Neuronal stem cell (in vitro differentiated cells): Measurements from ENCODE around the gene CFAP58.
A peak's percentile ranks its signal among the peaks of the same experiment; 100 is the strongest.

Experiments
- DNase-seq: peaks from one replicate; pipeline ENCODE4 v3.0.0-alpha.2; 2013; ENCODE audit warnings: low spot score
- H2AFZ ChIP-seq: one replicate; pipeline ENCODE4 v1.6.1; 2013; ENCODE audit warnings: mild to moderate bottlenecking, low read length, inconsistent platforms
- H2AK5ac ChIP-seq: 2 replicates; pipeline ENCODE4 v1.6.1; 2013; ENCODE audit warnings: low read depth, mild to moderate bottlenecking, inconsistent platforms, low read length, moderate library complexity, mixed read lengths
- H2BK120ac ChIP-seq: 2 replicates; pipeline ENCODE4 v1.6.1; 2013; ENCODE audit warnings: low read depth, mild to moderate bottlenecking, inconsistent platforms, low read length, moderate library complexity, mixed read lengths
- H2BK12ac ChIP-seq: one replicate; pipeline ENCODE4 v1.6.1; 2013; ENCODE audit warnings: low read length, inconsistent platforms
- H2BK15ac ChIP-seq: 2 replicates; pipeline ENCODE4 v1.6.1; 2013; ENCODE audit warnings: mild to moderate bottlenecking, low read length, inconsistent platforms, mixed read lengths
- H2BK5ac ChIP-seq: one replicate; pipeline ENCODE4 v1.6.1; 2013; ENCODE audit warnings: inconsistent platforms, mild to moderate bottlenecking, low read length, moderate library complexity
- H3K14ac ChIP-seq: one replicate; pipeline ENCODE4 v1.6.1; 2013; ENCODE audit warnings: low read length, inconsistent platforms
- H3K18ac ChIP-seq: 2 replicates; pipeline ENCODE4 v1.6.1; 2013; ENCODE audit warnings: low read length, inconsistent platforms
- H3K23ac ChIP-seq: 2 replicates; pipeline ENCODE4 v1.6.1; 2013; ENCODE audit warnings: low read depth, mild to moderate bottlenecking, mixed read lengths, low read length, inconsistent platforms; ENCODE audit not compliant: poor library complexity
- H3K27ac ChIP-seq: replicated peaks from 3 replicates; pipeline ENCODE4 v1.5.1; 2013; ENCODE audit warnings: low read length, inconsistent platforms
- H3K27me3 ChIP-seq, 3 experiments: 2 replicates each; pipeline ENCODE4 v1.6.1; 2013; ENCODE audit warnings: low read length in 3 of 3, mild to moderate bottlenecking in 2 of 3, inconsistent platforms in 1 of 3, low read depth in 1 of 3, mixed read lengths in 1 of 3, moderate library complexity in 1 of 3; ENCODE audit not compliant: control insufficient read depth in 3 of 3, insufficient read depth in 3 of 3
- H3K36me3 ChIP-seq, 2 donors: replicated peaks in 1 of 2; 2 replicates each; pipeline ENCODE4 v1.6.1; 2013; ENCODE audit warnings: low read length in 2 of 2; ENCODE audit not compliant: control insufficient read depth in 2 of 2, insufficient read depth in 2 of 2
- H3K4ac ChIP-seq: 2 replicates; pipeline ENCODE4 v1.6.1; 2013; ENCODE audit warnings: inconsistent platforms, mild to moderate bottlenecking, low read length, moderate library complexity
- H3K4me1 ChIP-seq, 2 donors: 1 replicate in 1 of 2; 2 replicates in 1 of 2; pipeline ENCODE4 v1.6.1; 2013; ENCODE audit warnings: low read length in 2 of 2, low read depth in 1 of 2; ENCODE audit not compliant: control insufficient read depth in 2 of 2, insufficient read depth in 1 of 2
- H3K4me2 ChIP-seq: one replicate; pipeline ENCODE4 v1.6.1; 2013; ENCODE audit warnings: mild to moderate bottlenecking, low read length, inconsistent platforms; ENCODE audit not compliant: insufficient read depth, poor library complexity, severe bottlenecking
- H3K4me3 ChIP-seq, 2 donors: 2 replicates each; pipeline ENCODE4 v1.5.1; 2013; ENCODE audit warnings: low read length in 2 of 2, mild to moderate bottlenecking in 2 of 2, inconsistent platforms in 1 of 2, moderate library complexity in 1 of 2
- H3K79me1 ChIP-seq: one replicate; pipeline ENCODE4 v1.6.1; 2013; ENCODE audit warnings: low read depth, mild to moderate bottlenecking, inconsistent platforms, low read length, moderate library complexity
- H3K9ac ChIP-seq: one replicate; pipeline ENCODE4 v1.6.1; 2013; ENCODE audit warnings: mild to moderate bottlenecking, low read depth, low read length, inconsistent platforms; ENCODE audit not compliant: poor library complexity
- H3K9me3 ChIP-seq, 2 donors: replicated peaks in 1 of 2; 2 replicates each; pipeline versions ENCODE3 to v1.6.1; 2013; ENCODE audit warnings: low read length in 2 of 2, mild to moderate bottlenecking in 2 of 2, inconsistent platforms in 1 of 2, low read depth in 1 of 2, mixed read lengths in 1 of 2, moderate library complexity in 1 of 2; ENCODE audit not compliant: control insufficient read depth in 2 of 2, insufficient read depth in 1 of 2
- H4K8ac ChIP-seq: one replicate; pipeline ENCODE4 v1.6.1; 2013; ENCODE audit warnings: low read depth, mild to moderate bottlenecking, inconsistent platforms, low read length, moderate library complexity
- H4K91ac ChIP-seq: one replicate; pipeline ENCODE4 v1.6.1; 2013; ENCODE audit warnings: low read length, low read depth, mild to moderate bottlenecking, inconsistent platforms; ENCODE audit not compliant: poor library complexity
- whole genome bisulfite sequencing, 2 donors: extraction: QIAGEN DNeasy Blood & Tissue Kit; methylation state at CpG; one replicate each; pipeline ENCODE4 v1.1.7; 2013; ENCODE audit warnings: missing lambda C conversion rate in 2 of 2, mixed read lengths in 1 of 2; ENCODE audit not compliant: insufficient read length in 2 of 2, insufficient replicate concordance in 1 of 2; ENCODE audit errors: extremely low coverage in 2 of 2; 5-methylcytosine and 5-hydroxymethylcytosine counted together

CFAP58 gene

GRCh38 chr10:104391150-104391968, 37.7 kb downstream of the CFAP58 start:
- Histone ChIP-seq H3K4me2 (no peak overlapping the region), H3K9me3 (no peaks in the 10 kb centered on the region), H2AK5ac (no peak overlapping the region), H2AFZ (no peak overlapping the region), H4K8ac (no peak overlapping the region), H2BK5ac (no peak overlapping the region), H4K91ac (no peak overlapping the region), H3K18ac (no peak overlapping the region), H2BK15ac (no peak overlapping the region), H3K4ac (no peak overlapping the region), H3K4me3 (no peak overlapping the region), H2BK120ac (no peak overlapping the region), H3K14ac (no peak overlapping the region), H3K9ac (no peak overlapping the region), H3K4me1 (no peaks in the 10 kb centered on the region), H3K27me3 (no peaks in the 10 kb centered on the region), H3K79me1 (no peaks in the 10 kb centered on the region), H3K27ac (no peak overlapping the region), H2BK12ac (no peak overlapping the region), H3K36me3 (no peaks in the 10 kb centered on the region), H3K23ac (no peak overlapping the region)
- no peak for DNase-seq
- WGBS, 2 donors, result no CpG with 5 or more reads among the region's 8 CpGs

GRCh38 chr10:104391969-104392296, 38.3 kb downstream of the CFAP58 start:
- H3K4me2 ChIP-seq, result no peak overlapping the region
- DNase-seq, result no peak
- no peak overlapping the region for H3K9ac ChIP-seq
- H3K27me3 ChIP-seq, result no peaks in the 10 kb centered on the region
- H3K14ac ChIP-seq, result no peak overlapping the region
- H3K18ac ChIP-seq, result no peak overlapping the region
- no peaks in the 10 kb centered on the region for H3K36me3 ChIP-seq
- H4K91ac ChIP-seq, result no peak overlapping the region
- H2AK5ac ChIP-seq, result no peak overlapping the region
- no peak overlapping the region for H2AFZ ChIP-seq
- H3K27ac ChIP-seq, result no peak overlapping the region
- H3K79me1 ChIP-seq, result no peaks in the 10 kb centered on the region
- H2BK15ac ChIP-seq, result no peak overlapping the region
- H2BK12ac ChIP-seq, result no peak overlapping the region
- no peak overlapping the region for H2BK5ac ChIP-seq
- H3K23ac ChIP-seq, result no peak overlapping the region
- H4K8ac ChIP-seq, result no peak overlapping the region
- H3K4me3 ChIP-seq, result no peak overlapping the region
- no peaks in the 10 kb centered on the region for H3K9me3 ChIP-seq
- no peak overlapping the region for H2BK120ac ChIP-seq
- H3K4ac ChIP-seq, result no peak overlapping the region
- no peaks in the 10 kb centered on the region for H3K4me1 ChIP-seq
- no CpG with 5 or more reads among the region's 1 CpG for WGBS, 2 donors

GRCh38 chr10:104393387-104393786, 39.8 kb downstream of the CFAP58 start:
- Histone ChIP-seq H2BK120ac (no peak overlapping the region), H2BK15ac (no peak overlapping the region), H3K4me2 (no peak overlapping the region), H2AFZ (no peak overlapping the region), H2BK12ac (no peak overlapping the region), H4K8ac (no peak overlapping the region), H3K9ac (no peak overlapping the region), H2AK5ac (no peak overlapping the region), H3K14ac (peak overlapping the region; percentile 10), H3K27me3 (no peaks in the 10 kb centered on the region), H3K4me1 (no peaks in the 10 kb centered on the region), H4K91ac (no peak overlapping the region), H3K36me3 (no peaks in the 10 kb centered on the region), H3K23ac (no peak overlapping the region), H3K4me3 (no peak overlapping the region), H3K27ac (no peak overlapping the region), H3K9me3 (no peaks in the 10 kb centered on the region), H3K4ac (no peak overlapping the region), H2BK5ac (no peak overlapping the region), H3K18ac (no peak overlapping the region), H3K79me1 (no peaks in the 10 kb centered on the region)
- WGBS, 2 donors, result no CpG with 5 or more reads among the region's 5 CpGs
- DNase-seq, result no peak

- H3K27me3 ChIP-seq, result no peaks in the 10 kb centered on the region
- no peaks in the 10 kb centered on the region for H3K79me1 ChIP-seq
- H2BK120ac ChIP-seq, result no peak overlapping the region
- H3K36me3 ChIP-seq, result no peaks in the 10 kb centered on the region
- WGBS, 2 donors, result no CpG with 5 or more reads among the region's 2 CpGs
- no peak overlapping the region for H2BK15ac ChIP-seq
- DNase-seq, result no peak
- H2BK5ac ChIP-seq, result no peak overlapping the region
- H3K9me3 ChIP-seq, result no peaks in the 10 kb centered on the region
- H2BK12ac ChIP-seq, result no peak overlapping the region
- no peak overlapping the region for H3K18ac ChIP-seq
- no peak overlapping the region for H2AK5ac ChIP-seq
- no peak overlapping the region for H3K4ac ChIP-seq
- no peaks in the 10 kb centered on the region for H3K4me1 ChIP-seq
- H4K8ac ChIP-seq, result no peak overlapping the region
- H3K4me3 ChIP-seq, result no peak overlapping the region
- H3K4me2 ChIP-seq, result no peak overlapping the region
- H3K23ac ChIP-seq, result no peak overlapping the region
- H2AFZ ChIP-seq, result no peak overlapping the region
- H3K14ac ChIP-seq, result no peak overlapping the region
- H4K91ac ChIP-seq, result no peak overlapping the region
- no peak overlapping the region for H3K27ac ChIP-seq
- no peak overlapping the region for H3K9ac ChIP-seq
These were observed 42.9 kb downstream of the CFAP58 start for GRCh38 chr10:104396581-104396980.
